GM23338 (cell line): ENCODE data around the gene SPAG7. TPM values are rescaled to one million over a fixed set of nuclear protein-coding genes. Genes with fewer than 3 reads are reported as not detected.
A peak's percentile ranks its signal among the peaks of the same experiment; 100 is the strongest.

ENCODE experiments used
- ATAC-seq: fragments of 200-7000 bp; cut with Tn5 transposase; 3 replicates; pipeline ENCODE4 v1.9.1; 2020
- DNase-seq: peaks from one replicate; pipeline ENCODE4 v3.0.0-alpha.2; 2015; ENCODE audit warnings: low spot score
- H2AFZ ChIP-seq: fragments of 200-600 bp; sonication (generic); 2 replicates; pipeline ENCODE4 v1.8.0; 2016; ENCODE audit warnings: antibody characterized with exemption, mild to moderate bottlenecking, moderate library complexity
- H3F3A ChIP-seq: fragments of 200-600 bp; sonication (generic); replicated peaks from 2 replicates; pipeline ENCODE4 v1.8.0; 2017; ENCODE audit warnings: antibody characterized with exemption, mixed run types, low read depth
- H3K27ac ChIP-seq: fragments of 200-600 bp; sonication (generic); 2 replicates; pipeline ENCODE4 v1.6.1; 2016; ENCODE audit warnings: low read depth
- H3K27me3 ChIP-seq: fragments of 200-600 bp; sonication (generic); 2 replicates; pipeline ENCODE4 v1.8.0; 2016; ENCODE audit warnings: mild to moderate bottlenecking, mixed run types, moderate library complexity; ENCODE audit not compliant: insufficient read depth
- H3K36me3 ChIP-seq: fragments of 200-600 bp; sonication (generic); 2 replicates; pipeline ENCODE4 v1.8.0; 2016; ENCODE audit warnings: mild to moderate bottlenecking; ENCODE audit not compliant: insufficient read depth
- H3K4me1 ChIP-seq: fragments of 200-600 bp; sonication (generic); 2 replicates; pipeline ENCODE4 v1.8.0; 2016; ENCODE audit warnings: mild to moderate bottlenecking, moderate library complexity; ENCODE audit not compliant: insufficient read depth
- H3K4me2 ChIP-seq: fragments of 200-600 bp; sonication (generic); 2 replicates; pipeline ENCODE4 v1.7.1; 2017; ENCODE audit warnings: mixed run types
- H3K4me3 ChIP-seq: fragments of 200-600 bp; sonication (generic); 2 replicates; pipeline ENCODE4 v1.6.1; 2016; ENCODE audit warnings: mixed run types
- H3K79me2 ChIP-seq: fragments of 200-600 bp; sonication (generic); replicated peaks from 2 replicates; pipeline ENCODE4 v1.8.0; 2017; ENCODE audit warnings: mild to moderate bottlenecking; ENCODE audit not compliant: insufficient read depth
- H3K9me2 ChIP-seq: fragments of 200-600 bp; sonication (generic); 2 replicates; pipeline ENCODE4 v1.8.0; 2017; ENCODE audit not compliant: insufficient read depth
- H4K20me1 ChIP-seq: fragments of 200-600 bp; sonication (generic); replicated peaks from 2 replicates; pipeline ENCODE4 v1.8.0; 2017; ENCODE audit warnings: mild to moderate bottlenecking; ENCODE audit not compliant: insufficient read depth
- H3K27ac Mint-ChIP-seq: 2 replicates; pipeline ENCODE4 v1.8.0; 2020; ENCODE audit warnings: inconsistent platforms, mild to moderate bottlenecking, moderate library complexity, mixed read lengths
- H3K27me3 Mint-ChIP-seq: 3 replicates; pipeline ENCODE4 v1.8.0; 2022; ENCODE audit warnings: low read depth, mild to moderate bottlenecking, moderate library complexity, mixed read lengths, inconsistent platforms; ENCODE audit not compliant: insufficient read depth, poor library complexity
- H3K36me3 Mint-ChIP-seq: 3 replicates; pipeline ENCODE4 v1.8.0; 2021; ENCODE audit warnings: low read depth, mild to moderate bottlenecking, inconsistent platforms, moderate library complexity, mixed read lengths
- H3K4me1 Mint-ChIP-seq: 3 replicates; pipeline ENCODE4 v1.8.0; 2020; ENCODE audit warnings: mild to moderate bottlenecking, inconsistent platforms, mixed read lengths
- H3K4me3 Mint-ChIP-seq: 3 replicates; pipeline ENCODE4 v1.8.0; 2021; ENCODE audit warnings: moderate library complexity, mild to moderate bottlenecking, inconsistent platforms, mixed read lengths
- H3K9me3 Mint-ChIP-seq: 3 replicates; pipeline ENCODE4 v1.8.0; 2020; ENCODE audit warnings: moderate library complexity, mild to moderate bottlenecking, inconsistent platforms, mixed read lengths
- CREB1 ChIP-seq: fragments of 250-450 bp; sonication (Bioruptor Pico); IDR thresholded peaks from 2 replicates; pipeline ENCODE4 v1.5.0; 2020; ENCODE audit warnings: low read depth, mild to moderate bottlenecking, moderate library complexity
- JUNB ChIP-seq: IDR thresholded peaks from one replicate; pipeline ENCODE4 v1.6.1; 2016; ENCODE audit warnings: antibody characterized with exemption; ENCODE audit not compliant: unreplicated experiment
- NANOG ChIP-seq: IDR thresholded peaks from 2 replicates; pipeline ENCODE4 v1.6.1; 2016; ENCODE audit warnings: antibody characterized with exemption, borderline replicate concordance
- POLR2AphosphoS5 ChIP-seq: IDR thresholded peaks from 2 replicates; pipeline ENCODE4 v1.6.1; 2016; ENCODE audit warnings: antibody characterized with exemption, low read depth
- ZNF331 ChIP-seq: fragments of 250-450 bp; sonication (Bioruptor Pico); IDR thresholded peaks from 2 replicates; pipeline ENCODE4 v1.5.0; 2020; ENCODE audit warnings: low read depth, mild to moderate bottlenecking, moderate library complexity
- polyA plus RNA-seq: library from polyadenylated mRNA; unstranded; fragments of >200 nt; fragmentation: Nextera tagmentation; extraction: Ambion mirVana; gene quantifications from 2 replicates; pipeline ENCODE4 v1.2.1, GENCODE V29; 2016
- total RNA-seq: library from RNA; depleted of rRNA; stranded (reverse); fragments of >200 nt; shearing (Covaris generic); gene quantifications from 2 replicates; pipeline ENCODE4 v1.2.3, GENCODE V29; 2014
- TF ChIP-seq, protein P1 (sequence below): IDR thresholded peaks from 2 replicates; pipeline ENCODE4 v1.6.1; 2016; ENCODE audit warnings: antibody characterized with exemption
- TF ChIP-seq, protein P2 (sequence below): fragments of 250-450 bp; sonication (Bioruptor Pico); IDR thresholded peaks from 2 replicates; pipeline ENCODE4 v1.5.0; 2020; ENCODE audit warnings: mild to moderate bottlenecking, moderate library complexity

SPAG7 gene
- total and polyA plus RNA-seq, 2 experiments from 2014 or later = 77.9 to 226 TPM

DNA sequence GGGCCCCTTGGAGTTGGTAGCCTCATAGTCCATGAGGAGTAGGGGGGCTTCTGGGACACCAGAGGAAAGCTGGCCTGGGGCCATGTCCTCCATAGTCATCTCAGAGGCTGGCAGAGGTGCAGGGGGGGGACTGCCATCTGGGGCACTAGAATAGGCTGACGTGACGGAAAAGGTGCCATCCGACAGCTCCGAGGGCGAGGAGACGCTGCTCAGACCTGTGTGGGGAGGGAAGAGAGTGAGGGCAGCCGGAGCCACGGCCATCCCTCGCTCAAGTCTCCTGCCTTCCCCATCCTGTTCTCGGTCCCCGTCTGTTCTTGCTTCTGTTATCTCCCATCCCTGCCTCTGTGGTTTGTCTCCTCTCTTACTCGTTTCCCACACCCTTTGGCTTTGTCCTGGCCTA lies 4.7 kb upstream of the SPAG7 start (continued):
- no peak for TF ChIP-seq JUNB
- TF ChIP-seq POLR2AphosphoS5 = no peak
- TF ChIP-seq ZNF331 (CRISPR knock-in tag) = no peak
- TF ChIP-seq CREB1 (CRISPR knock-in tag) = no peak

DNA sequence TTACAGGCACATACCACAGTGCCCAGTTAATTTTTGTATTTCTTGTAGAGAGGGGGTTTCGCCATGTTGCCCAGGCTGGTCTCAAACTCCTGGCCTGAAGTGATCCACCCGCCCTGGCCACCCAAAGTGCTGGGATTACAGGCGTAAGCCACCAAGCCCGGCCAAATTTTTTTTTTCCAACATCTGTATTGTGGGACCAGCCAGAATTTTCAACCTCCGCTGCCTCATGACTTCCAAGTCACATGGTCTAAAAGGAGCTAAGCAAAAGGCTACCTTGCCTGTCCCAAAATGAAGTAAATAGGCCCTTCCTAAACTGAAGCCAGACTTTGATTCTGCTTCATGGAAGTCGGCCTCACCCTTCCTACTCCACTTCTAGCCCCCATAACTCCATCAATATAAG lies 4.2 kb upstream of the SPAG7 start:
- peaks cover 29% of the 10 kb centered on the region for H3K4me1 Mint-ChIP-seq
- TF ChIP-seq NANOG = no peak
- no peak overlapping the region for H2AFZ ChIP-seq
- 0 out of 2 replicates have a peak, but pooled peaks cover 9% of the 10 kb centered on the region for H4K20me1 ChIP-seq
- H3K27ac ChIP-seq = no peak overlapping the region
- H3K4me1 ChIP-seq = peaks cover 17% of the 10 kb centered on the region
- H3K36me3 ChIP-seq = no peaks in the 10 kb centered on the region
- no peak overlapping the region for H3K4me2 ChIP-seq
- DNase-seq (no peak), ATAC-seq (no peak)
- H3K36me3 Mint-ChIP-seq = peaks cover 44% of the 10 kb centered on the region
- H3K9me2 ChIP-seq = no peaks in the 10 kb centered on the region
- H3K27me3 Mint-ChIP-seq = peaks cover 43% of the 10 kb centered on the region
- H3K79me2 ChIP-seq = peaks cover 16% of the 10 kb centered on the region
- peaks cover 39% of the 10 kb centered on the region for H3K27me3 ChIP-seq
- H3F3A ChIP-seq = peaks cover 10% of the 10 kb centered on the region; the same call in 1 of the 2 replicates
- no peak overlapping the region for H3K4me3 ChIP-seq
- H3K9me3 Mint-ChIP-seq = no peaks in the 10 kb centered on the region
- no peak overlapping the region for H3K4me3 Mint-ChIP-seq
- H3K27ac Mint-ChIP-seq = no peak overlapping the region

DNA sequence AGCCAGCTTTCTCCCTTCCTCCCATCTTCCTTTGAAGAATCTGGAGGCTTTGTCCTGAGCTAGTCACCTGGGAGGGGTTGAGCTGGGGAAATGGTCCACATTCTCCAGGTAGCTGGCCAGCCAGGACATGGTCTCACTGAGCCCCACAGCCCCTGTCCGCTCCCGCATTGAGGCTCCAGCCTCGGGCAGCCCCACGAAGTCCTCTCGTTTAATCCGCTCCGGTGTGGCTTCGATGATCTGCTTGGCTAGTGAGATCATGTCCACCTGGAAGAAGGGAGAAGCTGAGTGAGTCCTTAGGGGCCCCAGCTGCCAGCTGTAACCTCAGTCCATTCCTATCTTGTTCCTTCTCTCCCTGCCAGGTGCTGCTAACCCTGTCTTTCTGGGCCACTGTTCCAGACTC lies 2.7 kb upstream of the SPAG7 start:
- H3K27me3 ChIP-seq = peaks cover 24% of the 10 kb centered on the region
- peak overlapping the region; percentile 36; the same call in 1 of the 3 replicates for H3K4me3 Mint-ChIP-seq
- H3K79me2 ChIP-seq = peaks cover 26% of the 10 kb centered on the region
- H3K4me1 ChIP-seq = peaks cover 26% of the 10 kb centered on the region
- no peak overlapping the region for H3K27ac ChIP-seq
- H3K36me3 ChIP-seq = no peaks in the 10 kb centered on the region; the same call in 1 of the 2 replicates
- H3K9me3 Mint-ChIP-seq = peaks cover 11% of the 10 kb centered on the region
- peaks cover 19% of the 10 kb centered on the region; the same call in 1 of the 2 replicates for H3F3A ChIP-seq
- H3K4me2 ChIP-seq = no peak overlapping the region
- peaks cover 55% of the 10 kb centered on the region for H3K36me3 Mint-ChIP-seq
- H2AFZ ChIP-seq = no peak overlapping the region
- H3K27me3 Mint-ChIP-seq = peaks cover 37% of the 10 kb centered on the region
- TF ChIP-seq JUNB (no peak), POLR2AphosphoS5 (no peak; the same call in 1 of the 2 replicates)
- TF ChIP-seq, protein P1, sequence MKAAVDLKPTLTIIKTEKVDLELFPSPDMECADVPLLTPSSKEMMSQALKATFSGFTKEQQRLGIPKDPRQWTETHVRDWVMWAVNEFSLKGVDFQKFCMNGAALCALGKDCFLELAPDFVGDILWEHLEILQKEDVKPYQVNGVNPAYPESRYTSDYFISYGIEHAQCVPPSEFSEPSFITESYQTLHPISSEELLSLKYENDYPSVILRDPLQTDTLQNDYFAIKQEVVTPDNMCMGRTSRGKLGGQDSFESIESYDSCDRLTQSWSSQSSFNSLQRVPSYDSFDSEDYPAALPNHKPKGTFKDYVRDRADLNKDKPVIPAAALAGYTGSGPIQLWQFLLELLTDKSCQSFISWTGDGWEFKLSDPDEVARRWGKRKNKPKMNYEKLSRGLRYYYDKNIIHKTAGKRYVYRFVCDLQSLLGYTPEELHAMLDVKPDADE = no peak
- TF ChIP-seq, protein P2, sequence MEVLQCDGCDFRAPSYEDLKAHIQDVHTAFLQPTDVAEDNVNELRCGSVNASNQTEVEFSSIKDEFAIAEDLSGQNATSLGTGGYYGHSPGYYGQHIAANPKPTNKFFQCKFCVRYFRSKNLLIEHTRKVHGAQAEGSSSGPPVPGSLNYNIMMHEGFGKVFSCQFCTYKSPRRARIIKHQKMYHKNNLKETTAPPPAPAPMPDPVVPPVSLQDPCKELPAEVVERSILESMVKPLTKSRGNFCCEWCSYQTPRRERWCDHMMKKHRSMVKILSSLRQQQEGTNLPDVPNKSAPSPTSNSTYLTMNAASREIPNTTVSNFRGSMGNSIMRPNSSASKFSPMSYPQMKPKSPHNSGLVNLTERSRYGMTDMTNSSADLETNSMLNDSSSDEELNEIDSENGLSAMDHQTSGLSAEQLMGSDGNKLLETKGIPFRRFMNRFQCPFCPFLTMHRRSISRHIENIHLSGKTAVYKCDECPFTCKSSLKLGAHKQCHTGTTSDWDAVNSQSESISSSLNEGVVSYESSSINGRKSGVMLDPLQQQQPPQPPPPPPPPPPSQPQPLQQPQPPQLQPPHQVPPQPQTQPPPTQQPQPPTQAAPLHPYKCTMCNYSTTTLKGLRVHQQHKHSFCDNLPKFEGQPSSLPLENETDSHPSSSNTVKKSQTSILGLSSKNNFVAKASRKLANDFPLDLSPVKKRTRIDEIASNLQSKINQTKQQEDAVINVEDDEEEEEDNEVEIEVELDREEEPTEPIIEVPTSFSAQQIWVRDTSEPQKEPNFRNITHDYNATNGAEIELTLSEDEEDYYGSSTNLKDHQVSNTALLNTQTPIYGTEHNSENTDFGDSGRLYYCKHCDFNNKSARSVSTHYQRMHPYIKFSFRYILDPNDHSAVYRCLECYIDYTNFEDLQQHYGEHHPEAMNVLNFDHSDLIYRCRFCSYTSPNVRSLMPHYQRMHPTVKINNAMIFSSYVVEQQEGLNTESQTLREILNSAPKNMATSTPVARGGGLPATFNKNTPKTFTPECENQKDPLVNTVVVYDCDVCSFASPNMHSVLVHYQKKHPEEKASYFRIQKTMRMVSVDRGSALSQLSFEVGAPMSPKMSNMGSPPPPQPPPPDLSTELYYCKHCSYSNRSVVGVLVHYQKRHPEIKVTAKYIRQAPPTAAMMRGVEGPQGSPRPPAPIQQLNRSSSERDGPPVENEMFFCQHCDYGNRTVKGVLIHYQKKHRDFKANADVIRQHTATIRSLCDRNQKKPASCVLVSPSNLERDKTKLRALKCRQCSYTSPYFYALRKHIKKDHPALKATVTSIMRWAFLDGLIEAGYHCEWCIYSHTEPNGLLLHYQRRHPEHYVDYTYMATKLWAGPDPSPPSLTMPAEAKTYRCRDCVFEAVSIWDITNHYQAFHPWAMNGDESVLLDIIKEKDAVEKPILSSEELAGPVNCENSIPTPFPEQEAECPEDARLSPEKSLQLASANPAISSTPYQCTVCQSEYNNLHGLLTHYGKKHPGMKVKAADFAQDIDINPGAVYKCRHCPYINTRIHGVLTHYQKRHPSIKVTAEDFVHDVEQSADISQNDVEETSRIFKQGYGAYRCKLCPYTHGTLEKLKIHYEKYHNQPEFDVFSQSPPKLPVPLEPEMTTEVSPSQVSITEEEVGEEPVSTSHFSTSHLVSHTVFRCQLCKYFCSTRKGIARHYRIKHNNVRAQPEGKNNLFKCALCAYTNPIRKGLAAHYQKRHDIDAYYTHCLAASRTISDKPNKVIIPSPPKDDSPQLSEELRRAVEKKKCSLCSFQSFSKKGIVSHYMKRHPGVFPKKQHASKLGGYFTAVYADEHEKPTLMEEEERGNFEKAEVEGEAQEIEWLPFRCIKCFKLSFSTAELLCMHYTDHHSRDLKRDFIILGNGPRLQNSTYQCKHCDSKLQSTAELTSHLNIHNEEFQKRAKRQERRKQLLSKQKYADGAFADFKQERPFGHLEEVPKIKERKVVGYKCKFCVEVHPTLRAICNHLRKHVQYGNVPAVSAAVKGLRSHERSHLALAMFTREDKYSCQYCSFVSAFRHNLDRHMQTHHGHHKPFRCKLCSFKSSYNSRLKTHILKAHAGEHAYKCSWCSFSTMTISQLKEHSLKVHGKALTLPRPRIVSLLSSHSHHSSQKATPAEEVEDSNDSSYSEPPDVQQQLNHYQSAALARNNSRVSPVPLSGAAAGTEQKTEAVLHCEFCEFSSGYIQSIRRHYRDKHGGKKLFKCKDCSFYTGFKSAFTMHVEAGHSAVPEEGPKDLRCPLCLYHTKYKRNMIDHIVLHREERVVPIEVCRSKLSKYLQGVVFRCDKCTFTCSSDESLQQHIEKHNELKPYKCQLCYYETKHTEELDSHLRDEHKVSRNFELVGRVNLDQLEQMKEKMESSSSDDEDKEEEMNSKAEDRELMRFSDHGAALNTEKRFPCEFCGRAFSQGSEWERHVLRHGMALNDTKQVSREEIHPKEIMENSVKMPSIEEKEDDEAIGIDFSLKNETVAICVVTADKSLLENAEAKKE (CRISPR knock-in tag) = no peak
- DNase-seq = no peak
- no peaks in the 10 kb centered on the region for H3K9me2 ChIP-seq
- H4K20me1 ChIP-seq = 0 out of 2 replicates have a peak, but pooled peaks cover 9% of the 10 kb centered on the region
- peaks cover 35% of the 10 kb centered on the region for H3K4me1 Mint-ChIP-seq
- ATAC-seq = no peak
- no peak overlapping the region for H3K27ac Mint-ChIP-seq
- no peak overlapping the region for H3K4me3 ChIP-seq
